Measurements from ENCODE around the gene ARHGAP19. TPM values are rescaled to one million over a fixed set of nuclear protein-coding genes. Genes with fewer than 3 reads are reported as not detected.

Gene ARHGAP19
- total and polyA plus RNA-seq, 2 of the 8 experiments (the other 6 are each of a cell fraction or from before 2014, with no cell fraction given): 13.3 to 32.1 TPM

- H4K5ac ChIP-seq (ENCODE audit: insufficient read length, low read depth, low read length): no peak overlapping the region
- no peak overlapping the region for H2BK12ac ChIP-seq (ENCODE audit: low read depth, low read length)
- H3K27me3 ChIP-seq (replicated peaks in 1 of 4; ENCODE audit: control insufficient read depth in 3 of 4, extremely low read depth in 1 of 4, insufficient read depth in 3 of 4, low read length in 3 of 4): peaks cover 27 to 54% (median 46%) of the 10 kb centered on the region in 4 experiments
- H3K36me3 ChIP-seq (ENCODE audit: control insufficient read depth in 2 of 4, insufficient read depth in 4 of 4, low read length in 3 of 4): no peaks in the 10 kb centered on the region
- no peaks in the 10 kb centered on the region for H3K9me3 ChIP-seq (ENCODE audit: insufficient read depth in 2 of 2, low read depth in 1 of 2, low read length in 1 of 2)
- no peak overlapping the region for H2BK15ac ChIP-seq (ENCODE audit: low read length)
- H4K91ac ChIP-seq (replicated peaks; ENCODE audit: insufficient read length, low read length): no peak overlapping the region
- WGBS, 2 experiments (ENCODE audit: extremely low coverage in 1 of 2, insufficient coverage in 1 of 2, insufficient read length in 1 of 2, insufficient replicate concordance in 2 of 2, low coverage in 1 of 2, low lambda C conversion rate in 2 of 2, missing lambda C conversion rate in 1 of 2): 77% methylated on average over 10 of the region's 10 CpGs; no CpG with 5 or more reads in 1 of the 2 experiments
- peaks cover 2 to 11% (median 8%) of the 10 kb centered on the region in 4 experiments for H3K4me1 ChIP-seq (replicated peaks in 1 of 4; ENCODE audit: control insufficient read depth in 3 of 4, insufficient read depth in 4 of 4, low read length in 3 of 4)
- ChIA-PET POLR2A (ENCODE audit: partially characterized antibody) (no interaction called here), CTCF (ENCODE audit: partially characterized antibody) (interaction anchor here (0.8 to 20.0 kb wide), 9 partner anchors 7 to 808 kb away, joined by 3 to 320 read pairs (median 4); partner anchors contain the start of gene PIK3AP1)
- H3K9ac ChIP-seq (replicated peaks in 1 of 4; ENCODE audit: extremely low read depth in 1 of 4, low read depth in 3 of 4, low read length in 3 of 4): no peak overlapping the region
- no peak overlapping the region for H2AK5ac ChIP-seq (ENCODE audit: low read depth, low read length)
- no peak for FAIRE-seq
- no peak for DNase-seq (ENCODE audit: low read depth in 1 of 2, low spot score in 2 of 2)
- no peak overlapping the region for H3K4me2 ChIP-seq (ENCODE audit: insufficient read depth in 1 of 2, low read depth in 2 of 2, low read length in 2 of 2)
- H3K4ac ChIP-seq (replicated peaks; ENCODE audit: insufficient read length, low read depth, low read length): no peak overlapping the region
- H3K4me3 ChIP-seq (ENCODE audit: extremely low read depth in 1 of 4, insufficient read depth in 2 of 4, low read depth in 3 of 4, low read length in 4 of 4): no peak overlapping the region
- no peak overlapping the region for H2BK20ac ChIP-seq (ENCODE audit: low read length)
- no peaks in the 10 kb centered on the region for H3K79me2 ChIP-seq (ENCODE audit: control insufficient read depth in 1 of 2, insufficient read depth in 2 of 2, low read length in 2 of 2)
- no peak overlapping the region for H2BK5ac ChIP-seq (ENCODE audit: low read depth, low read length)
- H3K23me2 ChIP-seq (ENCODE audit: low read depth, low read length): peaks cover 17% of the 10 kb centered on the region; the same call in 1 of the 2 replicates
- H2BK120ac ChIP-seq (replicated peaks; ENCODE audit: low read depth, low read length): no peak overlapping the region
- H3K18ac ChIP-seq (ENCODE audit: extremely low read depth, low read length): no peak overlapping the region
- no peak overlapping the region for H3K27ac ChIP-seq (ENCODE audit: low read depth, low read length)
- no peak overlapping the region for H2AFZ ChIP-seq (ENCODE audit: low read length)
- H3K23ac ChIP-seq (ENCODE audit: insufficient read length): no peak overlapping the region
- H3K56ac ChIP-seq (replicated peaks; ENCODE audit: insufficient read length, low read depth, low read length): no peak overlapping the region
- no peaks in the 10 kb centered on the region for H3K79me1 ChIP-seq (ENCODE audit: low read depth, low read length)
- peaks cover 0 to 4% of the 10 kb centered on the region in 2 experiments for H4K20me1 ChIP-seq (replicated peaks in 1 of 2; ENCODE audit: control insufficient read depth in 1 of 2, insufficient read depth in 2 of 2, low read length in 2 of 2)
- no peak overlapping the region for H4K8ac ChIP-seq (ENCODE audit: extremely low read depth, insufficient read depth, low read length)
- no peak overlapping the region for H3K14ac ChIP-seq (ENCODE audit: insufficient read length)
- TF ChIP-seq TBP (IDR thresholded peaks at IDR 0.05; ENCODE audit: low read depth, low read length) (no peak), CHD2 (IDR thresholded peaks at IDR 0.05; ENCODE audit: low read length) (no peak)
These were observed 110.0 kb downstream of the ARHGAP19 start for GRCh38 chr10:97182288-97182990.
